GM18858 (cell line): Measurements from ENCODE around the gene UBASH3A.
A peak's percentile ranks its signal among the peaks of the same experiment; 100 is the strongest.
"Not testable (repeated sequence)": the region's sequence is repeated elsewhere in the genome, so short reads cannot be mapped to it uniquely, and the experiment has no call there.

Source experiments
- ATAC-seq: cut with Tn5 transposase; IDR thresholded peaks from one replicate; pipeline ENCODE4 v1.9.1; 2021; ENCODE audit not compliant: unreplicated experiment

Gene UBASH3A

DNA sequence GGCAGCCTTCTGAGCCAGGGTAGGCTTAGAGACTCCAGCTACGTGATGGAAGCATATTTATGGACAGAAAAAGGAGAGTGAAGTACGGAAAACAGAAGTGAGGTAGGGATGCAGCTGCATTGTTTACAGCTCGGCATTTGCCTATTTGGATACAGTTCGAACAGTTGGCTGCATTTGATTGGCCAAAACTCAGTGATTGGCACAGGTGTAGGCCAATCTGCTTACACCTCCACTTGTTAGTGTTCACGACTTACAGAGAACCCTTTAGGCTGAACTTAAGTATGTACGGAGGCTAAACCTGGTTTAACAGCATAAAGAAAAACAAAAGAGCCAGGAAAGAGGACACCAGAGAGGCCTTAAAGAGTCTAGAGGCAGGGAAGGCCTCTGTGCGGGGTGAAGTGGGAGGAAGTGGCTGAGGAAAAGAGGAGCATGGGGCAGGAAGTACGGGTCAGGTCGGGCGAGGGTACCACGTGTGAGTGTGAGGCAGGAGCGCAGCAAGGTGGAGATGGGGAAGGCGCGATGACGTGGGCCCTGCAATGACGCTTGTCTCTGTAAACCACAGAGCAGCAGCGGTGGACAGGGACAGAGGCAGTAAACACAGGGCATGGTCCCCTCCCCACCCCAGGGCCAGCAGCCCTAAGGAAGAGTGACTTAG is 60.3 kb downstream of the UBASH3A start:
- no peak for ATAC-seq

DNA sequence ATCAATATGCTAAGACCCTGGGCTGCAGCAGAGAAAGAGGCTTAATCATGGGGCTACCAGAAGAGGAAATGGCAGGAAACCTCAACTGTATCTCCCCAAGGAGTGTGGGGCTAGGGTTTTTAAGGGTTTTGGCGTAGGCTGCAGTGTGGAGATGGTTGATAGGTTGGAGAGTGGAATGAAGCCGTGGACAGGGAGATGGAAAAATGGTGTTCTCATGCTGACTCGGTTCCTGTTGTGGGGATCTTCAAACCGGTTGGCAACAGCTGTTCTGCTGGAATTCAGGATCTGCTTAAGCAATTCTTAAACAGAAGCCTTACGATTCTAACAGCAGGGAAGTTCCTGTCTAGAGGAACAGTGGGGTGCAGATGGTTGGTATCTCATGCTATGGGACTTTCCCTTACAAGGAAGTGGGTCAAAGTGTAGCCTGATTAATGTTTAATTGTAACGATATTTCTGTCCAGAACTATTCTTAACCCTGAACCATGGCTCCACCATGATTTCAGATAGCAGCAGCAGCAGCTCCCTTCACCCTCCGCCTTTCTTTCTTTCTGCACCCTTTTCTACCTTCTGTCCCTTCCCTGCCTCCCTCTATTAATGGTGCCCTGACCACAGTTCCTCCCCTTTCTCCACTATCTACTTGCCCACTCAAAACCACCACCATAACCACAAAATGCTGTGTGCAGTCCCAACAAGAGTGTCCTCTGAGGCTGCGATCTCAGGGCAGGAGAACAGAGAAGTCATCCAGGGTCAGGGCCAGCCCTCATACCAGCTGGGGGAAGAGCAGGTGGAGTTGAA is 61.5 kb downstream of the UBASH3A start:
- no peak for ATAC-seq

DNA sequence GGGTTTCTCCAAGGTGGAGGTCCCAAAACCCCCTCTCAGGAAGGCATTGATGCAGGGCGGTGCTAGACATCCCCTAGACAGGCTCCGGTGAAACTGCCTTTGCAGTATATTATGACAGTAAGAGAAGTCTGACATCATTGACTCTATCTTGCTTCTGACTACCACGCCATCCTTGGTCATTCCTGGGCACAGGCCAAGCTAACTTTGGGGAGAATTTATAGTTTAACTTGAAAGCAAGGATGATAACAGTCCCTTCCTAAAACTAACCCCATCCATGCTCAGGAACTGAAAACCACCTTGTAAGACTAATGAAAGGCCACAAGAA is 62.1 kb downstream of the UBASH3A start:
- ATAC-seq, result no peak

DNA sequence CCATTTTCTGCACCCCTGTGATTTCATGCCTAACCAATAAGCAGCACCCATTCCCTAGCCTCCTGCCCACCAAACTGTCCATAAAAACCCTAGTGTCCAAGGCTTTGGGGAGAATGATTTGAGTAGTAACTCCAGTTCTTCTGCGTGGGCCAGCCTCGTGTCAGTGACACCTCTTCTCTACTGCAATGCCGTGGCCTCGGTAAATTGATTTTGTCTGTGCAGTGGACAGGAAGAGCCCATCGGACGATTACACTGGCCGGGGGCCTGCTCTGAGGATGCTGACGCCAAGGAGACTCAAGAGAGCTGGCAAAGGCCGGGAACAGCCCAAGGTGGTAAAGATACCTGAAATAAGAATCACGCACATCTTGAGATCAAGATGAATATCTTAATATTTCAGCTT is 63.0 kb downstream of the UBASH3A start:
- no peak for ATAC-seq

DNA sequence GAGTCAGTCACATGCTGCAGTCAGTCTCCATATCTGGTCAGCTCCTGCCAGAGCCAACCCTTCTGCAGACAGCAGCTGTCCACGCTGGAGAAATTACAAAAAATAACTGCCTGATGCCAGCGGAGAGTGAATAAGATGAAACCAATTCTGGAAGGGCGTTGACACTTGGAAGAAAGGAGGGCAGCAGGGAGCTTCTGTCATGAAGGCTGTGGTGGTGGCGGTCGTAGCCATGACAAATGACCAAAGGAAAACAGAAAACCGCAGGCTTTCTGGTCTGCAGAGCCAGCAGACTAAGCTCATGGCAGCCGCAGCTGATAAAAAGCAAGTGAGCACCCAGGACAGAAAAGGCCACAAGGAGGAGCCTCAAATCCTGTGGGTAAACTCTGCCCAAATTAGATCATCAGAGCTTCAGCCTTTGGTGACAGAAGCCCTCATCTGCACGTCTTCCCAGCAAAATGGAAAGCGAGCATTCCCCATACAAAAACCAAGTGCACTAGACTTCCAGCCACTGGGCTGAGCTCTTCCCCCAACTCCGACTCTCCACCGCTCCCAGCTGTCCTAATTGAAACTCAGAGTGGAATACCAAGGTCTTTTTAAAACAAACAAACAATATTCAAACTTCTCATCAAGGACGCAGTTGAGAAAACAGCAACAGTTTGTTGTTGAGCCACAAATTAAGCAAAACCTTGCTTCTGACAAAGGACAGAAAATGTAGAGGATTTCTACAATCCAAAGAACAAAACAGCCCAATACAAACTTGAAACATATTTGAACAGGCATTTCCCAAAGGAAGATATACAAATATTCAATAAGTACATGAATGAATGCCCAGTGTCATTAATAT is 63.7 kb downstream of the UBASH3A start:
- ATAC-seq, result no peak

DNA sequence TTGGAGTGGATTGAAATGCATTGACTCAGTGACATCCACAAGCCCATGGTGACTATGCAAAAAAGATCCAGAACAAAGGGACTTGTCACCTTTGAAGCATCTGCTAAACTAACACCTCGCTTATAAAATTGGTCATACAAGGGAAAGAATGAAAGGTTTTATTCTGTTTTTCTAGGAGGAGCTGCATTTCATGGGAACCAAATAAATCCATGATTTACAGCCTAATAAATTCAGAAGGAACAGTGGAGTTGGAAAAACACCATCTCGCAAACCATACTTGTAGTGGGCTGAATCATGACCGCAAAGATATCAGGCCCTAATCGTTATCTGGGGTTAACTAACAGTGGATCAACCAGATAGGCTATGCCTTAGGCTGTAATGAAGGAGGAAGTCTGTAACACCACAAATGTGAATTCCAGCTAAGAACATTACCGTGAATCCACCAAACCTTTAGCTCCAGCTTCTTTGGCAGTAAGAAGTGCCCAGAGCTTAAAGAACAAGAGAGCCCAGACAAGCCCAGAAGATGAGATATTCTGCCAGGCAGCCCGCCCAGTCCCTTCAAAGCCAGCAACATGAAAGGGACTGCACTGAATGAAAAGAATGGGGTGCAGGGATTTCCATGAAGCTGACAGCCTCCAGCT is 64.9 kb downstream of the UBASH3A start:
- ATAC-seq, result no peak

DNA sequence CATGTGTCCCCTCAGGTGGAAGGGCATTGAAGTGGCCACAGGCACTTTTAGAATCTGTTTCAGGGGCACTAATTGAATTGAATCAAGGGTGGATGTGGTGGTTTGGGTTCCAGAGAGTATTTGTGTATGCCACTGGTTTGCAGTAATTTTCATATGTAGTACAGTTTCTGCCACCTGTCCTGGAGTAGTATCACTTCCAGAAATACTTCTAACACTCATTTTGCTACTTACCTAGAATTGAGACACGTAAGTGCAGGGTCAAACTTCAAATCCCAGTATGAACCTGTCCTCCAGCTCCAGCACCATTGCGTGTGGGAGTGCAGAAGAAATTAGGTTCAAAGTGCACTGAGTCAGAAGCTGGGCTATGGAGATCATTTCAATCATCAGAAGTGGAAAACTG is 65.6 kb downstream of the UBASH3A start:
- ATAC-seq, result no peak

DNA sequence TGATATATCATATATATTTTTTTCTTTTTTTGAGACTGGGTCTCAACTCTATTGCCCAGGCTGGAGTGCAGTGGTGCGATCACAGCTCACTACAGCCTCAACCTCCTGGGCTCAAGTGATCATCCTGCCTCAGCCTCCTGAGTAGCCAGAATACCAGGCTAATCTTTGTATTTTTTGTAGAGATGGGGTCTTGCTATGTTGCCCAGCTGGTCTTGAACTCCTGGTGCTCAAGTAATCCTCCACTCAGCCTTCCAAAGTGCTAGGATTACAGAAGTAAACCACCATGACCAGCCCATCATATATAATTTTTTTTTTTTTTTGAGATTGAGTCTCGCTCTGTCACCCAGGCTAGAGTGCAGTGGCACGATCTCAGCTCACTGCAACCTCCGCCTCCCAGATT is 66.0 kb downstream of the UBASH3A start:
- not testable (repeated sequence) for ATAC-seq

DNA sequence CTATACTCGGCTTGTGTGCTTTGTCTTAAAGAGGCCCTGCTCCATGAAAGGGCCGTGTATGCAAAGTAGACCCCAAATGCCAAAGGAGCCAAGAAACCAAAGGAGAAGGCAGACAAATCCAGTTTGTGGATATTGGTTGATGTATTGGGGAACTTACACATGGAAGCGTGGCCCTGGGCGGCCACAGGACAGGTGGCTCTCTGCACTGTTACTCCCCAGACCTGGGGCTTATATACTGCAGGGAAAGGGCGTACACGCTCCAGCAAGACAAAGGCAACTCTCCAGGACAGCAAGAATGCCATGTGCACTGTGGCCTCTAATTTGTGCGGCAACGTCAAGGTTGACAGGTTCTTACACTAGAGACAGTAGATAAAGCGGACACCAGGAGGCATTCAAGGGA is 67.5 kb downstream of the UBASH3A start:
- ATAC-seq, result no peak

DNA sequence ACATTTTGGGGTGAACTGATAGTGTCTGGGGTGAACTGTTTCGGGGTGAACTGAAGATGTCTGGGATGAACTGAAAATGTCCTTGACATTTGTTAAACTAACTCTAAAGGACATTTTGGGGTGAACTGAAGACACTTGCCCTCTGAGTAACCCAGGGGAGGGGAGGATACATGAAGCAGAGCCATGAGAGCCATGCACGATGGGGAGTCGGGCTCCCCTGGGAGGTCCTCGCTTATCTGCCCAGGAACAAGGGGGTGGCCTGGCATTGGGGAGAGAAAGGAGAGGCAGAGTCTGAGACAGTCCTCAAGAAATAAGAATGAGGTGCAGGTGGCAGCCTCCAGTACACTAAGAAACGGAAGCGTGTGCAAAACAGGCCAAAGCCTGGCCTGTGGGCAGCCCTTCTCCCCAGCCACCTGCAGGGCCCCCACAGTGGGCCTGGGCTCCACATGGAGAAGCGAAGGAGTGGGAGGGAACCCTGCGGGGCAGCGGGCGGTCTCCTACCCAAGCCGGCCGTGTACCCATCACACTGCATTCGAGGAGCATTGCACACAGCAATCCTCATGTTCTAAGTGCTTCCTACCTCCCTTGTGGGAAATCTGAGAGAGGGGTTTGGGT is 68.1 kb downstream of the UBASH3A start:
- no peak for ATAC-seq

DNA sequence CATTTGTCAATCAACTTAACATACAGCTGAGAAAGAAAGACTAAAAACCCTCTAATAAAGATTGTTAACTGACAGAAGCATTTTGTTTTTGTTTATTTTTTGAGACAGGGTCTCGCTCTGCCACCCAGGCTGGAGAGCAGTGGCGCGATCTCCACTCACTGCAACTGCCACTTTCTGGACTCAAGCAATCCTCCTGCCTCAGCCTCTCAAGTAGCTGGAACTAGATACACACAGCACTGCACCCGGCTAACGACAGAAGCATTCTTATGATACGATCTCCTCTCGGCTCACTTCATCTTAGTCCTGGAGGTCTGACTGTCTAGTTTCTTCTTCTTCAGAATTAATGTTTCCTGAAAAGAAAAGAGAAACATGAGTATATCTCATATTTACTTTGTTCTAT is 68.8 kb downstream of the UBASH3A start:
- no peak for ATAC-seq

DNA sequence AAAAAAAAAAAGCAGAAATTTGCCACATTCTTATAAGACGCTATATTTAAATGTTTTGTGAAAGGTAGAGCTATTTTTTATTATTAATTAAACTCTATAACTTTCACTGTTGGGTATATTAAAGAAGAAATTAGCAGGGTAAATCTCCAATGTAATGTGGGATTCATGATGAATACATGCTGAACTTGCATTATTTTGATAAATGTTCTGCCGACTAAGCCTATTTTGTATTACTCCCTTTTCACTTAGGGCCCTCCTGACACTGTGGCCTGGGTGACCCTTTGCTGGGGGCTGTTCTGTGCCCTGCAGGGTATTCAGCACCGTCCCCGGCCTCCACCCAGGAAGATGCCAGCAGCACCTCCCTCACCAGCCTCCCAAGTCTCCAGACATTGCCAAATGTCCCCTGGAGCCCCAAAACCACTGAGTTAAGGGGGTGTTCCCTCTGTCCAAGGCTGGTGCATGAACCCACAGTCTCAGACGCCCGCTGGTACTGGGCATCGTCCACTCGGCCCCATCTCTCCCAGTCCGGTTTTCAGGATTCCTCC is 69.9 kb downstream of the UBASH3A start:
- ATAC-seq, result no peak

DNA sequence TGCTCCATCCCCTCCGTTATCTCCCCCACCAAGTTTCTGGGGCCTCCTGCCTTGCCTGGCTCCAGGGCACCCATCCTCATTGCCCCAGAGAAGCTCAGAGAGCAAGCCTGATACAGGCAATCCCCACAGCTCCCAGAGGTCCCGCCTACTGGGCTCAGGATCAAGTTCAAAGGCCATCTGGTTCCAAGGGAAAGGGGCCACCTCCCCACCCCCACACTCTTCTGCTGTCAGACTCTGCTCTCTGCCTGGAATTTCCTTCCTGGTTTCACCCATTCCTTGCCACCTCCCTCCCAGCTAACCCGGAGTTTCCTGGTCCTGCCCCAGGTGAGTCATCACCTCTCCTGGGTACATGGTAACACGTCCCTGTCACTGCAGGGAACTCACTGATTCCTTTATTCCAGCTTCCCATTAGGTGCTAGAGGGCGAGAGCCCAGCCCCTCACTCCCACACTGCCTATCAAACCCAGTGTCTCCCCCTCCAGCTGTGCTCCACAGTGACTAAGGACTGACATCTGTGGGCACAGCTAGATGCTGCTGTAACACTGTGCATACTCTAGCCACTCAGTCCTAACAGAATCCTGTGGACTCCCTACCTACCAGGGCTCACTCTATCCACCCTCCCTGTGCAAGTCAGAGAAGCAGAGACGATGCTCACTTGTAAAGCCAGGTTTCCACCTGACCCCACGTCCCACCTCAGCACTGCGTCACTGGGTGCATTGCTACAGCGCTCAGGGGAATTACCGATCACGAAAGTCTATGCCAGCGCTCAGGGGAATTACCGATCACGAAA is 70.5 kb downstream of the UBASH3A start:
- ATAC-seq, result peak; percentile 55

DNA sequence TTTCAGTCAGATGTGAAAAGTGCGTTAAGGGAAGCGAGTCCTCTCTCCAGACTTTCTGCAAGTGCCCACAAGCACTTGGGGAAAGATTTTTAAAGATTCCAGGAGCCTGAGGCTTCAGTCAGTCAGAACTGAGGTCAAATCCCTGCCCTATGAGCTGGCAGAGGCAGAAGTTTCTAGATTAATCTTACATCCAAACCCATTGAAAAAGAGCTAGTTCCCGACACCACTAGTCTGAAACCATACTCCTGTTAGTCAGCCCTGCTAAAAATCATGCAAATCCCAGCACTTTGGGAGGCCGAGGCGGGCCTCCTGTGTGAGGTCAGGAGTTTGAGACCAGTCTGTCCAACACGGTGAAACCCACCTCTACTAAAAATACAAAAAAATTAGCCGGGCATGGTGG is 71.3 kb downstream of the UBASH3A start:
- no peak for ATAC-seq

DNA sequence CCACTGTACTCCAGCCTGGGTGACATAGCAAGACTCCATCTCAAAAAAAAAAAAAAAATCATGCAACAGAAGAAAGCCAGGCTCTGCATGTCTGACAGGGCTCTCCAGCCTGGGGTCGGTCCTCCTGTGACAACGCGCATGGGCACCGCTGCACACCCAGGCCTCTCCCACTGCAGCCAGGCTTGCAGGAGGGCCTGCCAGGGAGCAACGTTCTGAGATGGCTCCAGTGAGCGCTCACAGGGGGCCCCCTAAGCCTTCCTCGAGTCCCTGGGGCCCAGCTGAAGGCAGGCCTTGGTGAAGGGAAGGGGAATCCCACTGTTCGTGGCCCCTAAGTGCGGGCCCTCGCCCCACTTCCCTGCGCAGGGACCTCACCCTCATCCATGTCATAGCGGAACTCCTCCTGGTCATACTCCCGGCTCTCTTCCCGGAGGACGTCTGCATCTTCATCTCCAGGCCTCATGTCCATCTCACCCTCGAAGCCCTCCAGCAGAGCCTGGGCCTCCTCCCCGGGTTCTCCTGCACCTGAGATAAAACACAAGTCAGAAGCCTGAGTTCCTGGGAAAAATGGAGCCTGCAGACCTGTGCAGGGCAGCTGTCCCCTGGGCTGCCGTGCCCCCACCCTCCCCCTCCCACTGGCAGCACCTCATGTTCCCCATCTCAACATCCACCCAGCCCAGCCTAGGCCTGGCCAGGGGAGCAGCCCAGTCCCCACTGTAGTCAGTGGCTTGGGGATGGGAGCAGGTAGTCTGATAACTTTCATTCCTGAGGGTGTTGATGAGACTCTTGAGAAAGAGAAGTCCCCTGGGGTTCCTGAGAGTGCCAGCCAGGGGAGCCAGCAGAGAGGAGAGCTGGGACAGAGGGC is 72.1 kb downstream of the UBASH3A start:
- ATAC-seq, result no peak

DNA sequence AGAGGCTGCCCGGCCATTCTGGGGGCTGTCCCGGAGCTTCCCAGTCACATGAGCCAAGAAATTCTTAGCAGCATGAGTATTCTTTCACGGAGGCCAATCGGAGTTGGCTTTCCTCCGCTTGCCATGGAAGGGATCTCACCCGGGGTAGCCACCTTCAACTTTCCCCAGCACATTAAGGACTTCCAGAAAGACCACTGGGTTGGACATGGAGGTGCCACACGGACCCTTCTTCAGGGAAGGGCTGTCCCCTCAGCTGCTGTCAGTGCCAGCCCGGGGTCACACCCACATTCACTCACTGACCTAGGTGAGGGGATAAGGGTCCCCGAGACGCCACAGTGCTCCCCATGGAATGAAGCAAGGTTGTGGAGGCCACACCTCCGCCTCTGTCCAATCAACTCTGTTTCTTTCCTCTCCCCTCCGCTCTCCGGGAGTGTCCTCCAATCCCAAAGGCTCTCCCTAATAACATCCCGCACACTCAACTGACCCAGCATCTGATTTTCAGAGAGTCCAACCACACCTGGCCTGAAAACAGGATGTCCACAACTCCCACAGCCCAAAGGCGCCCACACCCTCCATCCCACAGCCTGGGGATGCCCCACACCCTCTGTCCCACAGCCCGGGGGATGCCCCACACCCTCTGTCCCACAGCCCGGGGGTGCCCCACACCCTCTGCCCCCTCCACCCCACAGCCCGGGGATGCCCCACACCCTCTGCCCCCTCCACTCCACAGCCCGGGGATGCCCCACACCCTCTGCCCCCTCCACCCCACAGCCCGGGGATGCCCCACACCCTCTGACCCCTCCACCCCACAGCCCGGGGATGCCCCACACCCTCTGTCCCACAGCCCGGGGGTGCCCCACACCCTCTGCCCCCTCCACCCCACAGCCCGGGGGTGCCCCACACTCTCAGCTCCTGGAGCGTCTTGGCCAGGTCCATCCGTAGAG is 73.0 kb downstream of the UBASH3A start:
- ATAC-seq, result no peak

DNA sequence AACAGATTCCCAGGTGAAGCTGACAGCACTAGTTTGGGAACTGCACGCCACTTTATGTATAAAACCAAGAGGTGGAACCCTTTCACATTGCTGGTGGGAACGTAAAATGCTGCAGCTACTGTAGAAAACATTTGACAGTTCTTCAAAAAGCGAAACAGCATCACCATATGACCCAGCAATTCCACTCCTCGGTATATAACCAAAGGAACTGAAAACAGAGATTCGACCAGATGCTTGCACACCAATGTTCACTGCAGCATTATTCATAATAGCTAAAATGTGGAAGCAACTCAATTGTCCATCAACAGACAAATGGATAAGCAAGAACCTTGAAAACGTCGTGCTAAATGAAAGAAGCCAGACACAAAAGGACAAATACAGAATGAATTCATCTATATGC is 74.8 kb downstream of the UBASH3A start:
- peak; percentile 42 for ATAC-seq

DNA sequence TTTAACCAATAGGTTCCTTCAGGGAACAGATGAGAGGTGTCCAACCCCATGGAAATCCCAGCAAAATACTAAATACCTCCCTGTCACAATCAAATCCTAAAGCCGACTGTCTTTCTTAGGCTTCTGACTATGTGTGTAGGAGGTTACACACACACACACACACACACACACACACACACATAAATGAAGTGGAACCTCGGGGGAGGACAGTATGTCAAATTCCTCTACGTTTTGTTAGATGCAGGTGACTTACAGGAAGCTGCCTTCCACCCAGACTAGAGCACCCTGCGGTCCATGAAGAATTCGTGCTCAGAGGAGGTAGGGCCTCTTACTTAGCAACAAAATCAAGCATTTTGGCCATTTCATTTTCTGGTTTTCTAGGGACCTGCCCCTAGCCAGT is 75.9 kb downstream of the UBASH3A start:
- ATAC-seq, result no peak
